IMR-90 (cell line): ENCODE results near the gene FYCO1. TPM values are rescaled to one million over a fixed set of nuclear protein-coding genes. Genes with fewer than 3 reads are reported as not detected.

Experiments
- ATAC-seq: fragments of 200-7000 bp; cut with Tn5 transposase; 2 replicates; pipeline ENCODE4 v1.9.1; 2020; ENCODE audit warnings: low read depth, mild to moderate bottlenecking, moderate library complexity
- BruUV-seq: library from RNA; stranded (reverse); fragments of 400-500 nt; replicated peaks from 2 replicates; lab custom pipeline; 2021; lab: Mats Ljungman, UMichigan
- CTCF ChIA-PET: fragments of 300-600 bp; formaldehyde crosslinking; extraction: SDS; loops from one replicate; lab custom pipeline; 2021; ENCODE audit warnings: antibody characterized with exemption; lab: Yijun Ruan, JAX
- POLR2A ChIA-PET: fragments of 300-600 bp; sonication (Branson Sonifier 250); formaldehyde crosslinking; loops from one replicate; lab custom pipeline; 2022; ENCODE audit warnings: antibody characterized with exemption; ENCODE audit not compliant: unreplicated experiment; lab: Charles Lee
- DNase-seq: peaks from one replicate; pipeline ENCODE4 v3.0.0; 2013
- H2AFZ ChIP-seq: replicated peaks from 2 replicates; pipeline ENCODE3; 2013; ENCODE audit warnings: low read length, mild to moderate bottlenecking; ENCODE audit not compliant: poor library complexity
- H2AK5ac ChIP-seq: 2 replicates; pipeline ENCODE4 v1.6.1; 2013; ENCODE audit warnings: low read depth, low read length, inconsistent platforms
- H2AK9ac ChIP-seq: replicated peaks from 2 replicates; pipeline ENCODE3; 2013; ENCODE audit warnings: mild to moderate bottlenecking, low read depth, low read length, moderate library complexity; ENCODE audit not compliant: poor library complexity
- H2BK120ac ChIP-seq: 2 replicates; pipeline ENCODE4 v1.6.1; 2013; ENCODE audit warnings: low read depth, low read length, inconsistent platforms
- H2BK15ac ChIP-seq: 3 replicates; pipeline ENCODE4 v1.6.1; 2013; ENCODE audit warnings: low read depth, low read length, inconsistent platforms
- H2BK20ac ChIP-seq: 2 replicates; pipeline ENCODE4 v1.6.1; 2013; ENCODE audit warnings: low read depth, mild to moderate bottlenecking, inconsistent platforms, low read length, moderate library complexity
- H2BK5ac ChIP-seq: 2 replicates; pipeline ENCODE4 v1.6.1; 2013; ENCODE audit warnings: mild to moderate bottlenecking, low read depth, low read length, inconsistent platforms; ENCODE audit not compliant: poor library complexity, severe bottlenecking
- H3K14ac ChIP-seq: replicated peaks from 2 replicates; pipeline ENCODE4 v1.6.1; 2013; ENCODE audit warnings: low read depth, low read length, inconsistent platforms
- H3K18ac ChIP-seq: 2 replicates; pipeline ENCODE4 v1.6.1; 2013; ENCODE audit warnings: low read depth, low read length, control low read depth
- H3K23ac ChIP-seq: 2 replicates; pipeline ENCODE4 v1.6.1; 2013; ENCODE audit warnings: low read depth, low read length, inconsistent platforms
- H3K27ac ChIP-seq: 2 replicates; pipeline ENCODE4 v1.5.1; 2013; ENCODE audit warnings: mild to moderate bottlenecking, control low read depth, low read length; ENCODE audit not compliant: insufficient read depth
- H3K27me3 ChIP-seq: 2 replicates; pipeline ENCODE4 v1.6.1; 2013; ENCODE audit warnings: low read length; ENCODE audit not compliant: control insufficient read depth, insufficient read depth
- H3K36me3 ChIP-seq: 2 replicates; pipeline ENCODE4 v1.6.1; 2013; ENCODE audit warnings: low read length, mixed read lengths; ENCODE audit not compliant: control insufficient read depth, insufficient read depth
- H3K4ac ChIP-seq: 2 replicates; pipeline ENCODE4 v1.6.1; 2013; ENCODE audit warnings: low read depth, low read length, inconsistent platforms
- H3K4me1 ChIP-seq: 2 replicates; pipeline ENCODE4 v1.6.1; 2013; ENCODE audit warnings: low read length, mixed read lengths; ENCODE audit not compliant: control insufficient read depth, insufficient read depth
- H3K4me2 ChIP-seq: 2 replicates; pipeline ENCODE4 v1.6.1; 2013; ENCODE audit warnings: low read depth, mild to moderate bottlenecking, control low read depth, low read length, moderate library complexity
- H3K4me3 ChIP-seq: 2 replicates; pipeline ENCODE4 v1.5.1; 2013; ENCODE audit warnings: low read depth, mild to moderate bottlenecking, control low read depth, low read length, moderate library complexity; ENCODE audit not compliant: insufficient read depth
- H3K56ac ChIP-seq: 2 replicates; pipeline ENCODE4 v1.6.1; 2013; ENCODE audit warnings: low read length, inconsistent platforms; ENCODE audit not compliant: insufficient read depth; ENCODE audit errors: extremely low read depth
- H3K79me1 ChIP-seq, 2 experiments: 2 replicates each; pipeline ENCODE4 v1.6.1; 2013; ENCODE audit warnings: low read length in 2 of 2, inconsistent platforms in 1 of 2, low read depth in 1 of 2
- H3K9ac ChIP-seq: 2 replicates; pipeline ENCODE4 v1.6.1; 2013; ENCODE audit warnings: low read depth, low read length, control low read depth
- H3K9me1 ChIP-seq: 2 replicates; pipeline ENCODE4 v1.6.1; 2013; ENCODE audit warnings: low read length, inconsistent platforms; ENCODE audit not compliant: insufficient read depth
- H3K9me3 ChIP-seq: 2 replicates; pipeline ENCODE4 v1.6.1; 2013; ENCODE audit warnings: low read length; ENCODE audit not compliant: control insufficient read depth, insufficient read depth
- H4K20me1 ChIP-seq: 2 replicates; pipeline ENCODE4 v1.6.1; 2013; ENCODE audit warnings: low read length, inconsistent platforms; ENCODE audit not compliant: insufficient read depth
- H4K5ac ChIP-seq: 2 replicates; pipeline ENCODE4 v1.6.1; 2013; ENCODE audit warnings: mild to moderate bottlenecking, low read depth, low read length, control low read depth
- H4K8ac ChIP-seq, 2 experiments: 2 replicates each; pipeline ENCODE4 v1.6.1; 2013; ENCODE audit warnings: low read depth in 2 of 2, low read length in 2 of 2, control low read depth in 1 of 2, inconsistent platforms in 1 of 2
- H4K91ac ChIP-seq: 2 replicates; pipeline ENCODE4 v1.6.1; 2013; ENCODE audit warnings: low read depth, low read length, inconsistent platforms; ENCODE audit not compliant: insufficient read depth
- BHLHE40 ChIP-seq: fragments of 150-350 bp; IDR thresholded peaks from 2 replicates; pipeline ENCODE4 v1.6.1; 2016; ENCODE audit warnings: mild to moderate bottlenecking, low read depth, low read length
- CEBPB ChIP-seq: IDR thresholded peaks from 2 replicates; pipeline ENCODE4 v1.6.1; 2012; ENCODE audit warnings: low read depth, low read length, improper control_type of control experiment
- ELK1 ChIP-seq: fragments of 150-350 bp; IDR thresholded peaks from 2 replicates; pipeline ENCODE4 v1.6.1; 2016; ENCODE audit warnings: low read depth, mild to moderate bottlenecking, low read length, moderate library complexity, borderline replicate concordance
- MAZ ChIP-seq: IDR thresholded peaks from 2 replicates; pipeline ENCODE4 v1.6.1; 2012; ENCODE audit warnings: low read depth, mild to moderate bottlenecking, low read length, improper control_type of control experiment, moderate library complexity, borderline replicate concordance
- MXI1 ChIP-seq: IDR thresholded peaks from 2 replicates; pipeline ENCODE4 v1.6.1; 2012; ENCODE audit warnings: low read depth, mild to moderate bottlenecking, low read length, moderate library complexity, borderline replicate concordance
- NFE2L2 ChIP-seq: fragments of 150-350 bp; IDR thresholded peaks from 2 replicates; pipeline ENCODE4 v1.6.1; 2016; ENCODE audit warnings: low read depth, mild to moderate bottlenecking, low read length
- POLR2A ChIP-seq: IDR thresholded peaks from 2 replicates; pipeline ENCODE4 v1.6.1; 2012; ENCODE audit warnings: mild to moderate bottlenecking, low read depth, low read length
- USF2 ChIP-seq: fragments of 150-350 bp; IDR thresholded peaks from 2 replicates; pipeline ENCODE4 v1.6.1; 2017; ENCODE audit warnings: mild to moderate bottlenecking, antibody characterized with exemption, low read length, low read depth
- WGBS, 2 experiments: methylation state at CpG; one replicate each; pipeline versions ENCODE4 v1.1.5 to v1.1.7; 2013; ENCODE audit warnings: missing lambda C conversion rate in 2 of 2; ENCODE audit not compliant: insufficient read length in 1 of 2; ENCODE audit errors: extremely low coverage in 2 of 2; 5-methylcytosine and 5-hydroxymethylcytosine counted together
- dilution Hi-C: fragments of 300-500 bp; cut with HindIII; formaldehyde crosslinking; loops from one replicate; pipeline ENCODE4 v1.14.3; 2018; ENCODE audit warnings: low sequenced_read_pairs; ENCODE audit not compliant: unreplicated experiment
- in situ Hi-C: fragments of 300-500 bp; cut with MboI; formaldehyde crosslinking; loops from 3 replicates; pipeline ENCODE4 v1.14.3; 2019; ENCODE audit warnings: low sequenced_read_pairs, inconsistent platforms, mixed read lengths
- intact Hi-C: fragments of 100-400 bp; cut with micrococcal nuclease; formaldehyde crosslinking; loops from 2 replicates; pipeline ENCODE4 v1.10.0; 2022
- polyA plus RNA-seq, 3 experiments: library from polyadenylated mRNA; depleted of rRNA; stranded (reverse); fragments of >200 nt; gene quantifications; 2 replicates each; pipeline ENCODE4 v1.2.3, GENCODE V29; 2012; ENCODE audit warnings: low replicate concordance in 1 of 3
- total RNA-seq: library from RNA; depleted of rRNA; stranded (reverse); fragments of >200 nt; gene quantifications from 2 replicates; pipeline ENCODE4 v1.2.3, GENCODE V29; 2012

Gene FYCO1
- total and polyA plus RNA-seq, 2 of the 4 experiments (the other 2 are of a cell fraction): 13.7 to 20.1 TPM

- Histone ChIP-seq H3K27me3 (peaks cover 8% of the 10 kb centered on the region), H3K18ac (no peak overlapping the region), H2BK20ac (no peak overlapping the region), H3K4me2 (no peak overlapping the region), H2BK15ac (no peak overlapping the region), H3K27ac (no peak overlapping the region), H2AFZ (no peak overlapping the region), H3K4me3 (no peak overlapping the region), H3K23ac (no peak overlapping the region), H3K9ac (no peak overlapping the region), H3K36me3 (no peaks in the 10 kb centered on the region), H4K20me1 (no peaks in the 10 kb centered on the region), H3K79me1 (no peaks in the 10 kb centered on the region), H4K8ac (no peak overlapping the region), H4K91ac (no peak overlapping the region), H4K5ac (no peak overlapping the region), H2BK120ac (no peak overlapping the region), H3K56ac (no peak overlapping the region), H3K9me1 (no peaks in the 10 kb centered on the region; the same call in 1 of the 2 replicates), H2AK9ac (no peak overlapping the region), H2BK5ac (no peak overlapping the region), H3K4me1 (no peaks in the 10 kb centered on the region), H3K4ac (no peak overlapping the region), H3K9me3 (peaks cover 9% of the 10 kb centered on the region), H3K14ac (no peak overlapping the region), H2AK5ac (no peak overlapping the region)
- POLR2A ChIA-PET: no interaction called here
- dilution Hi-C loops: no loop called here
- CTCF ChIA-PET: no interaction called here
- WGBS, 2 experiments: 60% methylated on average over 1 of the region's 4 CpGs; no CpG with 5 or more reads in 1 of the 2 experiments
- ATAC-seq: no peak
- in situ Hi-C loops: no loop called here
- intact Hi-C loops: no loop called here
- DNase-seq: no peak
- no peak for TF ChIP-seq BHLHE40
- no peak for TF ChIP-seq MXI1
- TF ChIP-seq CEBPB: no peak
- TF ChIP-seq ELK1: no peak
- no peak for TF ChIP-seq USF2
- no peak for TF ChIP-seq POLR2A
- TF ChIP-seq MAZ: no peak
- TF ChIP-seq NFE2L2: no peak
- BruUV-seq: no TSS peak
Measured at GRCh38 chr3:46031269-46031668, 35.6 kb upstream of the FYCO1 start.
